HEK293T (cell line): ENCODE results near the gene RAB1A.

Experiments used
- CTCF ChIA-PET: fragments of 350-600 bp; formaldehyde crosslinking; extraction: SDS; loops from one replicate; lab custom pipeline; 2021; ENCODE audit warnings: antibody characterized with exemption, inconsistent platforms; lab: Yijun Ruan, JAX
- POLR2A ChIA-PET: fragments of 350-600 bp; formaldehyde crosslinking; extraction: SDS; loops from one replicate; lab custom pipeline; 2020; ENCODE audit warnings: antibody characterized with exemption, inconsistent platforms; lab: Yijun Ruan, JAX
- DNase-seq: peaks from one replicate; pipeline ENCODE4 v3.0.0; 2012; ENCODE audit warnings: mixed read lengths; ENCODE audit errors: extremely low spot score
- ARNT ChIP-seq: fragments of 450-650 bp; IDR thresholded peaks from 2 replicates; pipeline ENCODE4 v1.6.1; 2017; ENCODE audit warnings: mild to moderate bottlenecking
- BHLHE40 ChIP-seq: fragments of 450-650 bp; IDR thresholded peaks from 2 replicates; pipeline ENCODE4 v1.6.1; 2016; ENCODE audit warnings: mild to moderate bottlenecking, moderate library complexity, borderline replicate concordance
- CTBP1 ChIP-seq: fragments of 450-650 bp; IDR thresholded peaks from 2 replicates; pipeline ENCODE4 v1.6.1; 2016; ENCODE audit warnings: borderline replicate concordance
- ELF4 ChIP-seq: fragments of 450-650 bp; IDR thresholded peaks from 2 replicates; pipeline ENCODE4 v1.6.1; 2017; ENCODE audit warnings: antibody characterized with exemption
- FOXA1 ChIP-seq: fragments of 450-650 bp; IDR thresholded peaks from 2 replicates; pipeline ENCODE4 v1.6.1; 2016; ENCODE audit warnings: mild to moderate bottlenecking
- FOXK2 ChIP-seq: fragments of 450-650 bp; IDR thresholded peaks from 2 replicates; pipeline ENCODE4 v1.6.1; 2016; ENCODE audit warnings: mild to moderate bottlenecking
- FOXM1 ChIP-seq: fragments of 450-650 bp; IDR thresholded peaks from 2 replicates; pipeline ENCODE4 v1.6.1; 2017; ENCODE audit warnings: mild to moderate bottlenecking, borderline replicate concordance
- HDGF ChIP-seq: fragments of 450-650 bp; IDR thresholded peaks from 2 replicates; pipeline ENCODE4 v1.6.1; 2017; ENCODE audit warnings: antibody characterized with exemption, borderline replicate concordance
- L3MBTL2 ChIP-seq: fragments of 450-650 bp; conservative IDR thresholded peaks from 2 replicates; pipeline ENCODE4 v1.6.1; 2016; ENCODE audit warnings: mild to moderate bottlenecking
- LEF1 ChIP-seq: fragments of 450-650 bp; IDR thresholded peaks from 2 replicates; pipeline ENCODE4 v1.6.1; 2017; ENCODE audit warnings: mild to moderate bottlenecking, borderline replicate concordance
- NFRKB ChIP-seq: fragments of 450-650 bp; IDR thresholded peaks from 2 replicates; pipeline ENCODE4 v1.6.1; 2016; ENCODE audit warnings: mild to moderate bottlenecking, moderate library complexity
- PKNOX1 ChIP-seq: fragments of 450-650 bp; IDR thresholded peaks from 2 replicates; pipeline ENCODE4 v1.6.1; 2016
- SP1 ChIP-seq: fragments of 450-650 bp; IDR thresholded peaks from 2 replicates; pipeline ENCODE4 v1.6.1; 2017
- SUZ12 ChIP-seq: fragments of 450-650 bp; IDR thresholded peaks from 2 replicates; pipeline ENCODE4 v1.6.1; 2016; ENCODE audit warnings: mild to moderate bottlenecking
- TARDBP ChIP-seq: fragments of 450-650 bp; IDR thresholded peaks from 2 replicates; pipeline ENCODE4 v1.6.1; 2016
- ZNF384 ChIP-seq: fragments of 450-650 bp; IDR thresholded peaks from 2 replicates; pipeline ENCODE4 v1.6.1; 2016

The RAB1A gene

GRCh38 chr2:65114921-65115320 lies 15.0 kb downstream of the RAB1A start:
- POLR2A ChIA-PET: no interaction called here
- DNase-seq: no peak
- CTCF ChIA-PET: no interaction called here
- TF ChIP-seq NFRKB: no peak
- no peak for TF ChIP-seq FOXM1
- TF ChIP-seq TARDBP: no peak
- TF ChIP-seq L3MBTL2: no peak
- no peak for TF ChIP-seq LEF1
- TF ChIP-seq BHLHE40: no peak
- no peak for TF ChIP-seq PKNOX1
- no peak for TF ChIP-seq FOXA1
- no peak for TF ChIP-seq FOXK2
- TF ChIP-seq HDGF: no peak
- no peak for TF ChIP-seq ARNT
- TF ChIP-seq CTBP1: no peak
- TF ChIP-seq SP1: no peak
- no peak for TF ChIP-seq ZNF384
- no peak for TF ChIP-seq ELF4
- TF ChIP-seq SUZ12: no peak

- ChIA-PET CTCF (no interaction called here), POLR2A (interaction anchor here (1.5 kb wide), 1 partner anchor 58 kb away, joined by 3 read pairs; the partner anchor contains the start of gene CEP68)
- TF ChIP-seq FOXA1 (no peak), BHLHE40 (no peak), NFRKB (no peak), FOXK2 (no peak), L3MBTL2 (no peak), SP1 (no peak), ARNT (no peak), FOXM1 (no peak), ZNF384 (no peak), LEF1 (no peak), SUZ12 (no peak), PKNOX1 (no peak), ELF4 (no peak), HDGF (no peak), TARDBP (no peak), CTBP1 (no peak)
- no peak for DNase-seq
These were observed 16.1 kb downstream of the RAB1A start for GRCh38 chr2:65113816-65114215.

DNA sequence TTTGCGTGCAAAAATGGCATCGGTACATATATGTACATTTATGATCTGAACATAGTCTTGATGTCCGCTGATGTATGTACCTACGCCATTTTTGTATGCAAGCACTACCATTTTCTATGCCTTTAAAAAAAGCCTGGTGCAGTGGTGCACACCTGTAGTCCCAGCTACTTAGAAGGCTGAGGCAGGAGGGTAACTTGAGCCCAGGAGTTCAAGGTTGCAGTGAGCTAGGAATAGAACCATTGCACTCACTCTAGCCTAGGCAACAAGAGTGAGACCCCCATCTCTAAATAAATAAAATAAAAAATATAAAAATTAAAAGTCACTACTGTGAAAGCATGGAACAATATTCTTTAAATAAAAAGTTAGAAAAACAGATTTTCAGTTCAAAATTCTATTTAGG lies 16.7 kb downstream of the RAB1A start:
- no peak for DNase-seq
- no peak for TF ChIP-seq TARDBP
- TF ChIP-seq BHLHE40: no peak
- TF ChIP-seq ELF4: no peak
- no peak for TF ChIP-seq NFRKB
- TF ChIP-seq LEF1: no peak
- no peak for TF ChIP-seq ZNF384
- TF ChIP-seq ARNT: no peak
- no peak for TF ChIP-seq FOXK2
- TF ChIP-seq HDGF: no peak
- no peak for TF ChIP-seq FOXM1
- no peak for TF ChIP-seq L3MBTL2
- TF ChIP-seq FOXA1: no peak
- no peak for TF ChIP-seq PKNOX1
- TF ChIP-seq SP1: no peak
- no peak for TF ChIP-seq SUZ12
- TF ChIP-seq CTBP1: no peak
- CTCF ChIA-PET: no interaction called here
- POLR2A ChIA-PET: interaction anchor here (1.5 kb wide), 1 partner anchor 57 kb away, joined by 3 read pairs; the partner anchor contains the start of gene CEP68

DNA sequence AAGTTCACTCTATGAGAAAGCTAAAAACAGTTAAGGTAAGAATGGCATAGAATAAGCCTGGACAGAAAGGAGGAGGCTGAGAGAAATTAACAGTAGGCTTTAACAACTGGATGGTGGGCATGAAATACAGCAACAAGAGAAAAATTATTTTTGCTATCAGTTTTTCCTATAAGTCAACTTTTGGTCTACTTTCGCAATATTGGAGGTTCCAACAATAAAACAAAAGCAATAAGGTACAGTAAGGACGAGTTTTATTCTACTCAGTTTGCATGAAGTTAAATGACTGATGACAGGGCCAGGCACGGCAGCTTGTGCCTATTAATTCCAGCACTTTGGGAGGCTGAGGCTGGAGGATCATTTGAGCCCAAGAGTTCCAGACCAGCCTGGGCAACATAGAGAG lies 17.3 kb downstream of the RAB1A start:
- ChIA-PET POLR2A (interaction anchor here (1.5 kb wide), 1 partner anchor 57 kb away, joined by 3 read pairs; the partner anchor contains the start of gene CEP68), CTCF (no interaction called here)
- TF ChIP-seq NFRKB (no peak), PKNOX1 (no peak), BHLHE40 (no peak), LEF1 (no peak), CTBP1 (no peak)

GRCh38 chr2:65108780-65109179 lies 21.1 kb downstream of the RAB1A start:
- POLR2A ChIA-PET: no interaction called here
- no peak for DNase-seq
- CTCF ChIA-PET: no interaction called here
- no peak for TF ChIP-seq ARNT
- TF ChIP-seq NFRKB: no peak
- TF ChIP-seq FOXK2: no peak
- no peak for TF ChIP-seq ZNF384
- TF ChIP-seq SP1: no peak
- TF ChIP-seq ELF4: no peak
- no peak for TF ChIP-seq HDGF
- TF ChIP-seq PKNOX1: no peak
- TF ChIP-seq BHLHE40: no peak
- no peak for TF ChIP-seq FOXM1
- no peak for TF ChIP-seq TARDBP
- TF ChIP-seq SUZ12: no peak
- TF ChIP-seq FOXA1: no peak
- TF ChIP-seq L3MBTL2: no peak
- TF ChIP-seq CTBP1: no peak
- no peak for TF ChIP-seq LEF1

More for the DNA sequence above, 17.3 kb downstream of the RAB1A start:
- no peak for DNase-seq
